Brain microvascular endothelial cell (primary cell): ENCODE data around the gene EBPL.
A peak's percentile ranks its signal among the peaks of the same experiment; 100 is the strongest.

ENCODE experiments used
- DNase-seq: peaks from one replicate; pipeline ENCODE4 v3.0.0-alpha.2; 2020
- H3K27ac ChIP-seq: fragments of 250-450 bp; sonication (Bioruptor Pico); 2 replicates; pipeline ENCODE4 v1.5.1; 2020; ENCODE audit warnings: mild to moderate bottlenecking, moderate library complexity
- H3K27me3 ChIP-seq: fragments of 250-450 bp; sonication (Bioruptor Pico); replicated peaks from 2 replicates; pipeline ENCODE4 v1.5.1; 2020; ENCODE audit warnings: mild to moderate bottlenecking
- H3K36me3 ChIP-seq: fragments of 250-450 bp; sonication (Bioruptor Pico); replicated peaks from 2 replicates; pipeline ENCODE4 v1.5.1; 2020; ENCODE audit warnings: mild to moderate bottlenecking
- H3K4me3 ChIP-seq: 2 replicates; pipeline ENCODE4 v1.5.1; 2011; ENCODE audit warnings: low read depth, mild to moderate bottlenecking, control low read depth, low read length, moderate library complexity
- CTCF ChIP-seq: IDR thresholded peaks from 2 replicates; pipeline ENCODE4 v1.5.1; 2011; ENCODE audit warnings: low read depth, mild to moderate bottlenecking, moderate library complexity, low read length, control low read depth, inconsistent platforms; ENCODE audit errors: missing control alignments
- in situ Hi-C: cut with HindIII; loops from 2 replicates; pipeline ENCODE4 v1.10.0; 2017; ENCODE audit warnings: low sequenced_read_pairs, low pct_ligation_motif_present

The EBPL gene

GRCh38 chr13:49681842-49682435 lies 9.3 kb downstream of the EBPL start:
- Histone ChIP-seq H3K27me3 (no peaks in the 10 kb centered on the region), H3K27ac (no peak overlapping the region)
- peak; percentile 9 for DNase-seq

GRCh38 chr13:49679246-49679645 lies 12.0 kb downstream of the EBPL start:
- in situ Hi-C loops = no loop called here
- peak; percentile 16 for DNase-seq
- Histone ChIP-seq H3K36me3 (peaks cover 4% of the 10 kb centered on the region), H3K27me3 (no peaks in the 10 kb centered on the region), H3K27ac (no peak overlapping the region), H3K4me3 (no peak overlapping the region)
- peak; percentile 58 for TF ChIP-seq CTCF

More at GRCh38 chr13:49681842-49682435, 9.3 kb downstream of the EBPL start:
- in situ Hi-C loops = no loop called here
- no peaks in the 10 kb centered on the region for H3K36me3 ChIP-seq
- no peak overlapping the region for H3K4me3 ChIP-seq
- TF ChIP-seq CTCF = no peak

- no peak for DNase-seq
- H3K27ac ChIP-seq = no peak overlapping the region
- H3K27me3 ChIP-seq = no peaks in the 10 kb centered on the region
- in situ Hi-C loops = no loop called here
- TF ChIP-seq CTCF = no peak
- peaks cover 4% of the 10 kb centered on the region for H3K36me3 ChIP-seq
- no peak overlapping the region for H3K4me3 ChIP-seq
Observed at GRCh38 chr13:49678191-49678914, 12.9 kb downstream of the EBPL start.

- Histone ChIP-seq H3K4me3 (no peak overlapping the region), H3K27ac (no peak overlapping the region), H3K36me3 (peaks cover 4% of the 10 kb centered on the region), H3K27me3 (no peaks in the 10 kb centered on the region)
- in situ Hi-C loops = no loop called here
- DNase-seq = no peak
- no peak for TF ChIP-seq CTCF
Observed at GRCh38 chr13:49676581-49677298, 14.5 kb downstream of the EBPL start.

- peaks cover 4% of the 10 kb centered on the region for H3K36me3 ChIP-seq
- no peak for TF ChIP-seq CTCF
- in situ Hi-C loops = no loop called here
- no peak overlapping the region for H3K27ac ChIP-seq
- DNase-seq = no peak
- H3K27me3 ChIP-seq = no peaks in the 10 kb centered on the region
- H3K4me3 ChIP-seq = no peak overlapping the region
Observed at GRCh38 chr13:49670828-49671227, 20.5 kb downstream of the EBPL start.
